Progenitor cell of endocrine pancreas (in vitro differentiated cells): ENCODE results near the gene FAM110A. TPM values are rescaled to one million over a fixed set of nuclear protein-coding genes. Genes with fewer than 3 reads are reported as not detected.

Experiments used
- DNase-seq: peaks from one replicate; pipeline ENCODE4 v3.0.0; 2021; ENCODE audit warnings: low spot score; ENCODE audit not compliant: unreplicated experiment
- H3K27ac Mint-ChIP-seq: 2 replicates; pipeline ENCODE4 v1.8.0; 2021; ENCODE audit warnings: mild to moderate bottlenecking, moderate library complexity, mixed read lengths
- H3K27me3 Mint-ChIP-seq: 2 replicates; pipeline ENCODE4 v1.8.0; 2021; ENCODE audit warnings: mixed read lengths
- H3K36me3 Mint-ChIP-seq: 2 replicates; pipeline ENCODE4 v1.8.0; 2022; ENCODE audit warnings: mixed read lengths; ENCODE audit not compliant: insufficient read depth
- H3K4me1 Mint-ChIP-seq: 2 replicates; pipeline ENCODE4 v1.8.0; 2021; ENCODE audit warnings: low read depth, mixed read lengths
- H3K4me3 Mint-ChIP-seq: 2 replicates; pipeline ENCODE4 v1.8.0; 2021; ENCODE audit warnings: low read depth, mild to moderate bottlenecking, moderate library complexity, mixed read lengths
- H3K9me3 Mint-ChIP-seq: 2 replicates; pipeline ENCODE4 v1.8.0; 2021; ENCODE audit warnings: low read depth, mixed read lengths
- total RNA-seq: library from RNA; stranded (reverse); gene quantifications from 2 replicates; pipeline ENCODE4 v1.2.1, GENCODE V29; 2021
- TF ChIP-seq, protein P1 (sequence below): fragments of 200-600 bp; sonication (generic); IDR thresholded peaks from one replicate; pipeline ENCODE4 v1.5.0; 2021; ENCODE audit warnings: antibody characterized with exemption, mild to moderate bottlenecking; ENCODE audit not compliant: unreplicated experiment

Gene FAM110A
- total RNA-seq, 1 donor from 2014 or later, result 17.4 TPM

DNA sequence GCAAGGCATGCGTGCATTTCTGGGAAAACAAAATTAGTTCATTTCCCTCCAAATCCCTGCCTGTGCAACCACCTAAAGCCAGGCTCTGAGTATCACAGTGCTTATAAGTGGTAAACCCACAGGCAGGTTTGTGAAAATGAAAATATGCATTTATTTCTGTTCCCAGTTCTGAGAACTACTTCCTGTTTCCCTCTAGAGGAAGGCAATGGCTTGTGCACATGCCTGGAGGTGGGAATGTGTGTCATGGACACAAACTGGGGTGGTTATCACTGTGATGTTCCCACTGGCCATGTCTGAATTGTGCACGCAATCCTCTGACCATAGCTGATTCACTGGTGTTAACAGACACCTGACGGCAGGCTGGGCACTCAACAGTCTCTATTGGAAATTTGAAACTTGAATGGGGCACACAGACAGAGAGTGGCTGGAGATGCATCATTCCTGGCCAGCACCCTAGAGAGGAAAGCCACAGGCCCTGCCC, 26.3 kb downstream of the FAM110A start:
- Mint-ChIP-seq H3K36me3 (no peaks in the 10 kb centered on the region), H3K27ac (no peak overlapping the region), H3K27me3 (no peaks in the 10 kb centered on the region), H3K9me3 (no peaks in the 10 kb centered on the region), H3K4me3 (no peak overlapping the region), H3K4me1 (peaks cover 3% of the 10 kb centered on the region)
- TF ChIP-seq, protein P1, sequence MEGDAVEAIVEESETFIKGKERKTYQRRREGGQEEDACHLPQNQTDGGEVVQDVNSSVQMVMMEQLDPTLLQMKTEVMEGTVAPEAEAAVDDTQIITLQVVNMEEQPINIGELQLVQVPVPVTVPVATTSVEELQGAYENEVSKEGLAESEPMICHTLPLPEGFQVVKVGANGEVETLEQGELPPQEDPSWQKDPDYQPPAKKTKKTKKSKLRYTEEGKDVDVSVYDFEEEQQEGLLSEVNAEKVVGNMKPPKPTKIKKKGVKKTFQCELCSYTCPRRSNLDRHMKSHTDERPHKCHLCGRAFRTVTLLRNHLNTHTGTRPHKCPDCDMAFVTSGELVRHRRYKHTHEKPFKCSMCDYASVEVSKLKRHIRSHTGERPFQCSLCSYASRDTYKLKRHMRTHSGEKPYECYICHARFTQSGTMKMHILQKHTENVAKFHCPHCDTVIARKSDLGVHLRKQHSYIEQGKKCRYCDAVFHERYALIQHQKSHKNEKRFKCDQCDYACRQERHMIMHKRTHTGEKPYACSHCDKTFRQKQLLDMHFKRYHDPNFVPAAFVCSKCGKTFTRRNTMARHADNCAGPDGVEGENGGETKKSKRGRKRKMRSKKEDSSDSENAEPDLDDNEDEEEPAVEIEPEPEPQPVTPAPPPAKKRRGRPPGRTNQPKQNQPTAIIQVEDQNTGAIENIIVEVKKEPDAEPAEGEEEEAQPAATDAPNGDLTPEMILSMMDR, result no peak
- no peak for DNase-seq

DNA sequence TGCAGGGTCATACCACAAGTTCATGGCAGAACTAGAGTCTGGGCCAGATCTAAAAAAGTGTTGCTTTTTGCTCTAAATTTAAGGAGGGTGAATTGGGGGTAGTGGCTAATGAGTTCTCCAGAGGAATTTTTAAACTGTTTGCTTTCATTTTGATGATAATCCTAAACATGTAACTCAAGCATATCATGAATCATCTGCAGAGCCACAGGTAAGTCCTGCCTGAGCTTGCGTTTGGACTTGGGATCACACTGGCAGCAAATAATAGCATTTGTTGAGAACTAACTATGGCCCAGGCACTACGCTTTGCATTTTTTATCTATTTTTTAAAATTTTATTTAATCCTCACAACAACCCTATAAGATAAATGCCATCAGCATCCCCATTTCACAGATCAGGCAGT, 27.4 kb downstream of the FAM110A start:
- TF ChIP-seq, protein P1, result no peak
- H3K9me3 Mint-ChIP-seq, result no peaks in the 10 kb centered on the region
- peaks cover 3% of the 10 kb centered on the region for H3K4me1 Mint-ChIP-seq
- no peak overlapping the region for H3K27ac Mint-ChIP-seq
- peaks cover 5% of the 10 kb centered on the region for H3K27me3 Mint-ChIP-seq
- no peak overlapping the region for H3K4me3 Mint-ChIP-seq
- no peaks in the 10 kb centered on the region for H3K36me3 Mint-ChIP-seq
- DNase-seq, result no peak

DNA sequence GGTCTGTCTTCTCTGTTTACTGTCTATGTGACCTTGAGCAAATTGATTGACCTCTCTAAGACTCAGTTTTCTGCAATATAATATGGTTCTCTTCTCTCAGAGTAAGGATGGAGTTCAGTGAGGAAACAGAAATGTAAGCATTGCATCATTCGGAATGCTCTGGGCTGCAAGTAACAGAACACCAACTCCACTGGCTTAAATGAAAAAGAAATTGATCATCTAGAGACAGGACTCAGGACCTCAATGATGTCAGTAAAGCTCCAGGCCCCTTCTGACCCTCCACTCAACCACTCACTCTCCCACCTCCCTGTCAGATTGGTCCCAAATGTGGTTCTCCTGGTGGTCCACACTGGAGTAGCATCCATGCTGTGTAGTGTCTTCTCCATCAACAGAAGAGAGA, 31.9 kb downstream of the FAM110A start:
- Mint-ChIP-seq H3K4me3 (no peak overlapping the region), H3K4me1 (peaks cover 3% of the 10 kb centered on the region), H3K27me3 (peaks cover 16% of the 10 kb centered on the region), H3K36me3 (no peaks in the 10 kb centered on the region), H3K27ac (no peak overlapping the region), H3K9me3 (no peaks in the 10 kb centered on the region)
- DNase-seq, result no peak
- TF ChIP-seq, protein P1, result no peak

DNA sequence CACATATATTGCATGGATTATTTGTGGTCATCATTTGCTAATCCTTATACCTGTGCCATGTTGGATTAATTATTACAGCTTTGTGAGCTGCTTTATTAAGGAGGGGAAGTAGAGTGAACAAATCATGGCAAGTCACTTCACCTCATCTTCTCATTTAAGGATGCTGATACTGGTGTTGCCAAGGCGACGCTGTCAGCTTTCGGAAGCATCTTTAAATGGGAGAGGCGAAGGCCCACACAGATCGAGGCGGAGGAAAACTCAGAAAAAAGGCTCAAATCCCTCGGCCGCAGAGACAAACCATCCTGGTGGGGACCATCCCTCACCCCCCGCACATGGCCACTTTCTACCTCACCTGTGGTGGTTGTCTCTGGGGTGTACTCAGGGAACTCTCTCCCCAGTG, 34.8 kb downstream of the FAM110A start:
- no peak overlapping the region for H3K27ac Mint-ChIP-seq
- H3K27me3 Mint-ChIP-seq, result peaks cover 17% of the 10 kb centered on the region
- no peaks in the 10 kb centered on the region for H3K9me3 Mint-ChIP-seq
- TF ChIP-seq, protein P1, result no peak
- H3K4me1 Mint-ChIP-seq, result peaks cover 3% of the 10 kb centered on the region
- DNase-seq, result no peak
- no peak overlapping the region for H3K4me3 Mint-ChIP-seq
- no peaks in the 10 kb centered on the region for H3K36me3 Mint-ChIP-seq

DNA sequence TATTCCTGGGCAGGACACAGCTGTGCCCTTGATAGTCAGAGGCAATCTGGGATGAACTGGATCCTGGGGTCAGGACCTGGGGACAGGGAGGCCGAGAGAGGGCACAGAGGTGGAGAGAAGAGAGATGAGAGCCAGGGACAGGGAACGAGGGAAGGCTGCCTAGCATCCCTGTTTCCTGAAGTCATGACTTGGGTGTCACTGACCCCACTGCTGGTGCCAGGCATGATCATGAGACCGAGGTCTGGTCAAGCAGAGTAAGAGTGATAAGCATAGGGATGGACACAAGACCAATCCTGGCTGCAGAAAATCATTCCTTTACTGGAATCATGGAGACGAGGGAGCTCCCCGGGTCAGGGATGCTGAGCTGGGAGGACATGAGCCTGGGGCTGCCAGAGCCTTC, 36.1 kb downstream of the FAM110A start:
- Mint-ChIP-seq H3K27ac (no peak overlapping the region), H3K4me1 (no peaks in the 10 kb centered on the region), H3K36me3 (no peaks in the 10 kb centered on the region), H3K9me3 (no peaks in the 10 kb centered on the region), H3K27me3 (peaks cover 23% of the 10 kb centered on the region), H3K4me3 (no peak overlapping the region)
- no peak for DNase-seq
- TF ChIP-seq, protein P1, result no peak
